Activated T-helper 1 cell treated with anti-CD3 and anti-CD28 coated beads, Interleukin-12 subunit alpha, Interleukin-12 subunit beta, Interleukin-2, Interleukin-4 antibody, amounts not matched to agents 30 ng/mL and 10 ng/mL and 1 ng/mL, durations not matched to agents 14 hours and 24 hours and 36 hours (primary cell): ENCODE data around the gene NOA1. TPM values are rescaled to one million over a fixed set of nuclear protein-coding genes. Genes with fewer than 3 reads are reported as not detected.

ENCODE experiments used
- DNase-seq: peaks from one replicate; pipeline ENCODE4 v3.0.0; 2021; ENCODE audit warnings: low spot score
- H3K27ac Mint-ChIP-seq: one replicate; pipeline ENCODE4 v1.8.0; 2021; ENCODE audit warnings: mild to moderate bottlenecking, mixed read lengths
- H3K27me3 Mint-ChIP-seq: one replicate; pipeline ENCODE4 v1.8.0; 2022; ENCODE audit warnings: mild to moderate bottlenecking, moderate library complexity, mixed read lengths; ENCODE audit not compliant: insufficient read depth
- H3K36me3 Mint-ChIP-seq: one replicate; pipeline ENCODE4 v1.8.0; 2021; ENCODE audit warnings: low read depth, mixed read lengths
- H3K4me1 Mint-ChIP-seq: one replicate; pipeline ENCODE4 v1.8.0; 2021; ENCODE audit warnings: low read depth, mixed read lengths
- H3K4me3 Mint-ChIP-seq: one replicate; pipeline ENCODE4 v1.8.0; 2021; ENCODE audit warnings: mild to moderate bottlenecking, moderate library complexity, mixed read lengths
- H3K9me3 Mint-ChIP-seq: one replicate; pipeline ENCODE4 v1.8.0; 2021; ENCODE audit warnings: mixed read lengths
- intact Hi-C: fragments of 100-400 bp; cut with micrococcal nuclease; formaldehyde crosslinking; loops from one replicate; pipeline ENCODE4 v1.15.1; 2024
- total RNA-seq: library from RNA; stranded (reverse); gene quantifications from 2 replicates; pipeline ENCODE4 v1.2.3, GENCODE V29; 2022

NOA1 gene
- total RNA-seq = 17.7 and 18.3 TPM in 2 replicates

DNA sequence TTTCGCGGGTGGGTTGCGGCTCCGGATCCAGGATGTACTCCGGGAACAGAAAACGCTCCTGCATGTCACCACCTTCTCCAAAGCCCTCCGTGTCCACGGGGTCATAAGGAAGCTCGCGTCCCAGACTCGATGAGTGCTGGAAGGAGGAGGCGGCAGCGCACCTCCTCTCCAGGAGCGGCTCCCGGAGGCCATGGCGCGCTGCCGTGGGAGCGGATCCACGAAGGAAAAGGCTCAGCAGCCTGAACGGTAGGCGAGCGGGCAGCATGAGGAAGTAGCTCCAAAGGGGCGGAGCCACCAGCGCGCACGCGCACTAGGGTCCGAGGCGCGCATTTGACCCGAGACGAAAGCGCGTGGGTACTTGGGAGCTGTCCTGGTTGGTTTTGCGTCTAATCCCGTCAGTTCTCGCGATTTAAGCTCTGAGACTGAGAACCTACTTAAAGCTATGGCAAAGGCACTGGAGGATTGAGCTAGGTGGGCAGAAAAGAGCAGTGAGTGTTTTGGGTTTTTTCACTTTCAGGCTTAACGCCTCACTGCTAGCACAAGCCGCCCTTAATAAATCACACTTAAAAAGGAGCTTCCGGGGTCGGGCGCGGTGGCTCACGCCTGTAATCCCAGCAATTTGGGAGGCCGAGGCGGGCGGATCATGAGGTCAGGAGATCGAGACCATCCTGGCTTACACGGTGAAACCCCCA, at the start of gene NOA1:
Gene NOA1, minus strand, starts transcription at position 286 of the 692 bp plus-strand sequence. Its CDS starts 21 bp downstream, at position 265.
- Mint-ChIP-seq H3K4me3 (peak within 1 kb of the TSS; percentile 100), H3K27me3 (no peaks in the 10 kb centered on the region), H3K4me1 (peaks cover 51% of the 10 kb centered on the region), H3K27ac (peak within 1 kb of the TSS; percentile 100), H3K36me3 (peaks cover 44% of the 10 kb centered on the region), H3K9me3 (peaks cover 11% of the 10 kb centered on the region)
- DNase-seq = peak; percentile 98
- intact Hi-C loops = loop anchor here (1.0 to 5.0 kb wide), 10 partner anchors 68 to 1580 kb away; partner anchors contain the start of genes CEP135, CLOCK, EXOC1 and PAICS

DNA sequence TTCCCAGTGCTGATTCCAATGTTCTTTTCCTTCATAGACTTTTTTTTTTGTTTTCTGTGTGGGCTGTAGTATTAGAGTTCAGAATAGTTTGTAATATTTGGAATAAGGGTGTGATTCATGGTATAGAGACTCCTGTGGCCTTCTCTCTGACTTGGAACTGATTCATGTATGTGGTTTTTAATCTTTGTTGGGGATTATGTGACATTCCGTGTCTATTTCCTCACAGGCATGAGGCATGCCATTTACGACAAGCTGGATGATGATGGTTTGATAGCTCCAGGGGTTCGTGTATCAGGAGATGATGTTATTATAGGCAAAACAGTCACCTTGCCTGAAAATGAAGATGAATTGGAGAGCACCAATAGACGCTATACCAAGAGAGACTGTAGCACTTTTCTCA, 45.7 kb upstream of the NOA1 start:
- H3K4me3 Mint-ChIP-seq = no peak overlapping the region
- intact Hi-C loops = no loop called here
- peaks cover 61% of the 10 kb centered on the region for H3K36me3 Mint-ChIP-seq
- H3K9me3 Mint-ChIP-seq = no peaks in the 10 kb centered on the region
- H3K27me3 Mint-ChIP-seq = no peaks in the 10 kb centered on the region
- H3K27ac Mint-ChIP-seq = no peak overlapping the region
- DNase-seq = no peak
- H3K4me1 Mint-ChIP-seq = no peaks in the 10 kb centered on the region

DNA sequence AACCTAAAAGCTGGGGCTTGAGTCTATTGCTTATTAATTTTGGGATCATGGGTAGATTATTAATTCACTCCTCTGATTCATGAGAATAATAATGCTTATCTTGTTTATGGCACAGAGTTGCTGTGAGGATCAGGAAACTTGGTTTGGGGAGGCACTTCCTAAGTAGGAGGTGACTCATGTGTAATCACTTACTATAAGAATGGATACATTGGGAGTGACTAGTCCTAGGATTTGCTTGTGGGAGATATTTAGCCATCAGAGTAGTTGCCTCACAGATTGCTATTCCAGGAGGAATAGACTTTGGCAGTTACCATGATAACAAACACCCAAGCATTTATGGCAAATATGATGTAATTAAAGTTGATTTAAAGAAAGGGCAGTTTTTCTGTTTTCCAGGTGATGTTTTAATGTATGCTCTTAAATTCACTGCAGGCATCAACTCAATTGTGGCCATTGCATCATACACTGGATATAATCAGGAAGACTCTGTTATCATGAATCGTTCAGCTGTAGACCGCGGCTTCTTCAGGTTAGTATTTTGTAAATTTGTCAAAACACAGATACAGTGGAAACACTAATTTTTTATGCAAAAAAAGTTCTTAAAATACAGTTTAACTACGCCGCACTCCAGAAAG, 43.2 kb upstream of the NOA1 start:
- Mint-ChIP-seq H3K4me1 (no peaks in the 10 kb centered on the region), H3K36me3 (peaks cover 64% of the 10 kb centered on the region), H3K27ac (no peak overlapping the region), H3K4me3 (no peak overlapping the region), H3K9me3 (no peaks in the 10 kb centered on the region), H3K27me3 (no peaks in the 10 kb centered on the region)
- no peak for DNase-seq
- intact Hi-C loops = no loop called here

DNA sequence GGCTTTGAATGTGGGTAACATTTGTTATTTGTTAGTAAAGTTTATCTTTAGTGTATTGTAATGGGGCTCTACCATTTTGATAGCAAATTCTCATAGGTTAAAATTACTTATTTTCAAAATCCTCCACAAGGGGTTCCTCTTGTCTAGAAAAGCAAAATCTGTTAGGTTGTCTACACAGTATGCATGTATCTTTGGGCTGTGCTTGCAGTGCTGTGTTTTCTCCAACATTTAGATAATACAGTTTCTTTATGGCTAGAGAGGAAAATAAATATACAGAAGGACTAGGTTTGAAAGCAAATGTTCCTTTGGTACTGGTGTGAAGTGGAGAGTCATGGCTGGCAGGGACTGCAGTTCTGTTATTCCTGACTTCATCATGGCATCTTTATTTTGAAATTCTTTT, 41.6 kb upstream of the NOA1 start:
- H3K36me3 Mint-ChIP-seq = peaks cover 58% of the 10 kb centered on the region
- no peaks in the 10 kb centered on the region for H3K4me1 Mint-ChIP-seq
- H3K4me3 Mint-ChIP-seq = no peak overlapping the region
- H3K9me3 Mint-ChIP-seq = no peaks in the 10 kb centered on the region
- intact Hi-C loops = no loop called here
- no peaks in the 10 kb centered on the region for H3K27me3 Mint-ChIP-seq
- no peak overlapping the region for H3K27ac Mint-ChIP-seq
- no peak for DNase-seq

DNA sequence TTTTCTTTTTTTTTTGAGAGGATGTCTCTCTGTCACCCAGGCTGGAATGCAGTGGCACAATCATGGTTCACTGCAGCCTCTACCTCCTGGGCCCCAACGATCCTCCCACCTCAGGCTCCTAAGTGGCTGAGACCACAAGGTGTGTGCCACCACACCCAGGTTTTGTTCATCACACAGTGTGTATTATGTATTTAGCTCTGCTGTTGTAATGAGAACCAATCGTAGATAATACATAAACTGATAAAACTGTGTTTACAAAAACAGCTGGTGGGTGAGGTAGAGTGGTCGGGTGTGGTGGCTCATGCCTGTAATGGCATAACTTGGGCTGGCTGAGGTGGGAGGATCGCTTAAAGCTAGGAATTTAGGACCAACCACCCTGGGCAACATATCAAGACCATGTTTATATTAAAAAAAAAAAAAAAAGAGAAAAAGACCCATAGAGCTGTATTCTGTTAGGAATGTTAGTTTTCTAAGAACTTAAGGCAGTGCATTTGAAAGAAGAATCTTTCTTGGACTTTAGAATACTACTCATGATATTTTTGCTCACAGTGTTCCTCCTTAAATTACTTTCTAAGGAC, 36.2 kb upstream of the NOA1 start:
- Mint-ChIP-seq H3K36me3 (peaks cover 43% of the 10 kb centered on the region), H3K27me3 (no peaks in the 10 kb centered on the region), H3K4me1 (peaks cover 7% of the 10 kb centered on the region), H3K27ac (no peak overlapping the region), H3K4me3 (no peak overlapping the region), H3K9me3 (no peaks in the 10 kb centered on the region)
- intact Hi-C loops = no loop called here
- DNase-seq = no peak

DNA sequence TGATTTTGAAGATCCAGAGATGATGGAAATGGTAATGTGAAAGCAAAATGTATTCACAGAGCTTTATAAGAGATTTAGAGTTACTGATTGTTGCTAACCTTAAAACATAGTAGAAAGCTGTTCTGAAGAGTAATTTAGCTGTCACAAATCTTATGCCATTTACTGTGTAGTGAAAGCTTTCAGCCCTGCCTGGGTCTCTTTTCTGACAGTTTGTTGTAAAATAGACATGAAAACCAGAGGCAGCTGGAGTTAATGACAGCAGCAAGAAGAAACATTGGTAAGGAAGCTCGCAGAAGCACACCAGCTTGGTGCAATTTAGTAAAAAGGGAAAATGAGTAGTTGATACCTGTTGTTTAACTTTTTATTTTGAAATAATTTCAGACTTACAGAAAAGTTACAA, 22.3 kb upstream of the NOA1 start:
- H3K4me3 Mint-ChIP-seq = no peak overlapping the region
- H3K27me3 Mint-ChIP-seq = no peaks in the 10 kb centered on the region
- intact Hi-C loops = loop anchor here (10.0 kb wide), 1 partner anchor 1575 kb away; no protein-coding TSS in a partner anchor
- no peaks in the 10 kb centered on the region for H3K9me3 Mint-ChIP-seq
- H3K36me3 Mint-ChIP-seq = peaks cover 44% of the 10 kb centered on the region
- no peak overlapping the region for H3K27ac Mint-ChIP-seq
- peaks cover 5% of the 10 kb centered on the region for H3K4me1 Mint-ChIP-seq
- DNase-seq = no peak

DNA sequence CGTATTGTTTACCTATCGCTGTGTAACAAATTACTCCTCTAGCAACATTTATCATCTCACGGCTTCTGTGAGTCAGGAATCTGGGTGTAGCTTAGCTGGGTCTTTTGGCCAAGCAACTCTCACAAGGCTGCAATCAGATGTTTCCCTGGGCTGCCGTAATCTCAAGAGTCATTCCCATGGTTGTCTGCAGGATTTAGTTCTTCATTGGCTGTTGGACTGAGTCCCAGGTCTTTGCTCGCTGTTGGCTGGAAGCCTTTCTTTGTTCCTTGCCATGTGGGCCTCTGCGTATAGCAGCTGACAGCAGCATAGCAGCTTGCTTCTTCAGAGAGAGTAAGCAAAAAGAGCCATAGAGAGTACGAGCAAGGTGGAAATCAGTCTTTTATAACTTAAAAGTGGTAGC, 18.1 kb upstream of the NOA1 start:
- Mint-ChIP-seq H3K27ac (no peak overlapping the region), H3K36me3 (peaks cover 55% of the 10 kb centered on the region), H3K4me3 (no peak overlapping the region), H3K27me3 (no peaks in the 10 kb centered on the region), H3K9me3 (no peaks in the 10 kb centered on the region), H3K4me1 (peaks cover 29% of the 10 kb centered on the region)
- intact Hi-C loops = no loop called here
- no peak for DNase-seq

DNA sequence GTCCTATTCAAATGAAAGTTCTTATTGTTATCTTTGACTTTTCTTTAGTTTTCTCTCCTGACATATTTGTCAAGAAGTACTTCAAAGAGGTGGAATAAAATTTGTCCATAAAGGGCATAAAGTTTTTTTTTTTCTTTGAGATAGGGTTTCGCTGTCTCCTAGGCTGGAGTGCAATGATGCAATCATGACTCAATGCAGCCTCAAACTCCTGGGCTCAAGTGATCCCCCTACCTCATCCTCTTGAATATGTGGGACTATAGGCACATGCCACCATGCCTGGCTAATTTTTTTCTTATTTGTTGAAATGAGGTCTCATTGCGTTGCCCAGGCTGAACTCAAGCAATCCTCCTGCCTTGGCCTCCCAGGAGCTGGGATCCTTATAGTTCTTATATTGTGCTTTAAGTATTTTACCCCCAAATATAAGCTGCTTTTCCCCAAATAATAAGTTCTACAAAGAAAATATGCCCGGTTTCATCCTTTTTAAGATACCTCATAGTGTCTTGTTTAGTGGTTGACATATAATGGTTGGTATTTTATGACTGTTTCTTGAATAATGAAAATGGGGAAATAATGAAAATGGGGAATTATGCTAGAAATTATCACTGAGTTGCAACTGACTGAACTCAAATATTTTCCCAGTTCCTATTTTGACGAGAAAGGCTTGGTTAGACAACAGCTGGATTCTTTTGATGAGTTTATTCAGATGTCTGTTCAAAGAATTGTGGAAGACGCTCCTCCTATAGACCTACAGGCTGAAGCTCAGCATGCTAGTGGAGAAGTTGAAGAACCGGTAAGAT, 12.9 kb upstream of the NOA1 start:
- no peak overlapping the region for H3K27ac Mint-ChIP-seq
- intact Hi-C loops = no loop called here
- no peaks in the 10 kb centered on the region for H3K9me3 Mint-ChIP-seq
- peaks cover 42% of the 10 kb centered on the region for H3K4me1 Mint-ChIP-seq
- no peaks in the 10 kb centered on the region for H3K27me3 Mint-ChIP-seq
- DNase-seq = no peak
- H3K4me3 Mint-ChIP-seq = no peak overlapping the region
- H3K36me3 Mint-ChIP-seq = peaks cover 60% of the 10 kb centered on the region

DNA sequence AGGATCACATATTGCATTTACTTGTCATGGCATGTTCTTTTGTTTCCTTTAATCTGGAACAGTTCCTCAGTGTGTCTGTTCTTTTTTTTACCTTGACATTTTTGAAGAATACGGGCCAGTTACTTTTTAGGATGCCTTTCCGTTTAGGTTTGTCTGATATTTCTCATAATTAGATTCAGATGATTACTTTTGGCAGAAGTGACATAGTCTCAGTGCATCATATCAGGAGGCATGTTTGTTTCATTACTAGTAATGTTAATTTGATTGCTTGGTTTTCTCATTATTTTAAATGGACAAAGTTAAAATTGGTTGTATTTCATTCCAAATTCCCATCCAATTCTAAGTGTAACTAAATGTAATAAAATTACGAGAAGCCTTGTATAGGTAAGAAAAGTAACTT, 9.5 kb upstream of the NOA1 start:
- intact Hi-C loops = no loop called here
- peaks cover 55% of the 10 kb centered on the region for H3K4me1 Mint-ChIP-seq
- H3K4me3 Mint-ChIP-seq = no peak overlapping the region
- no peaks in the 10 kb centered on the region for H3K9me3 Mint-ChIP-seq
- H3K36me3 Mint-ChIP-seq = peaks cover 56% of the 10 kb centered on the region
- H3K27me3 Mint-ChIP-seq = no peaks in the 10 kb centered on the region
- no peak overlapping the region for H3K27ac Mint-ChIP-seq
- DNase-seq = no peak

DNA sequence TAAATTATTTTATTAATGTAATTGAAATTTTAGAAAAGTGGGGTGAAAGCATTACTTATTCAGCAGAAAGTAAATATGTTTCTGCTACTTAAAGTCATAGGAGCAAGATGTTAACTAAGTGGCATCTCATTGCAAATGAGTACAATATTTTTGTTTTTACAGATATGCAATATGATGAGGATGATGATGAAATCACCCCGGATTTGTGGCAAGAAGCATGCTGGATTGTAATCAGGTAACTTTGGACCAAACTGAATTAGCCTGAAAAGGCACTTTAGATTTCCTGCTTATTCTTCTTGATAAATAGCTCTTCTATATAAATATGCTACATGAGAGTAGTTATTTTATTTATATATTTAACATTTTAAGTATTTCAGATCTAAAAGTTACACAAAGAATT, 8.8 kb upstream of the NOA1 start:
- intact Hi-C loops = no loop called here
- peaks cover 55% of the 10 kb centered on the region for H3K36me3 Mint-ChIP-seq
- no peaks in the 10 kb centered on the region for H3K9me3 Mint-ChIP-seq
- no peak overlapping the region for H3K27ac Mint-ChIP-seq
- no peaks in the 10 kb centered on the region for H3K27me3 Mint-ChIP-seq
- H3K4me3 Mint-ChIP-seq = no peak overlapping the region
- no peak for DNase-seq
- peaks cover 55% of the 10 kb centered on the region for H3K4me1 Mint-ChIP-seq

DNA sequence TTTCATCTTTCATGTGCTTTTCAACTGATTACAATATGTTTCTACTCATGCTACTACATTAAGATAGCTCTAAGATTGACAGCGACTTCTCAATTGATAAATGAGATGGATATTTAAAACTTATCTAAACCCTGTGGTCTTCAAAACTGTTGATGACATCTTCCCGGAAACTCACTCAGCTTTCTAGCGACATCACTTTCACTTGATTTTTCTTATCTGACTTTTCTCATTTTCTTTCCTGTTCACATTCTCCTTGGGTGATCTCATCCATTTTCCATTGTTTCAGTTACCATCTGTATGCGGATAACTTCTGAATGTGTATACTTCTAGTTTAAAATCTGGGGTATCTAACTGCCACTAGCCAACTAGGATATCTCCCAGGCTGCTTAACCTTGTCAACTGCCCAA, 4.4 kb upstream of the NOA1 start:
- H3K4me1 Mint-ChIP-seq = peaks cover 48% of the 10 kb centered on the region

DNA sequence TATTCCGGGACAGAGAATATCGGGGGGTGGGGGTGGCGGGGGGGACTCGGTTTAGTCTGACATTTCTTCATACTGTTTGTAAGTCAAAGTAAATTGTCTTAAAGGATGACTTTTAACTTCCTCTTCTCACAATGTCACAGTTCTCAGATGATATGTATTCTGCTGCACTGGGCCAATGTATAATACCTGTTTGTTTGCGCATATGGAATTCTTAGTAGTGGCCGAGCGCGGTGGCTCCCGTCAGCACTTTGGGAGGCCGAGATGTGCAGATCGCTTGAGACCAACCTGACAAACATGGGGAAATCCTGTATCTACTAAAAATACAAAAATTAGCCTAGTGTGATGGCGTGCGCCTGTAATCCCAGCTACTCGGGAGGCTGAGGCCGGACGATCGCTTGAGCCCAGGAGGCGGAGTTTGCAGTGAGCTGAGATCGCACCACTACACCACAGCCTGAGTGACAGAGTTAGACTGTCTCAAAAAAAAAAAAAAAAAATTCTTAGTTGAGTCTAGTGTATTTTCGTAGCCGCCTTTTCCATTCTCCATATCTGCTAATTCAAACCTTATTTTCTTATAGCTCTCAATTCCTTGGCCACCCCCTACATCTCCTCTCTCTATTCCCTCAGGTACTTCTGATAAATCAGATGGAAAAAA, 2.1 kb upstream of the NOA1 start:
- DNase-seq = peak; percentile 42
- no peaks in the 10 kb centered on the region for H3K27me3 Mint-ChIP-seq
- H3K27ac Mint-ChIP-seq = peak overlapping the region; percentile 100
- H3K9me3 Mint-ChIP-seq = no peaks in the 10 kb centered on the region
- H3K36me3 Mint-ChIP-seq = peaks cover 36% of the 10 kb centered on the region
- peak overlapping the region; percentile 100 for H3K4me3 Mint-ChIP-seq
- peaks cover 48% of the 10 kb centered on the region for H3K4me1 Mint-ChIP-seq
- intact Hi-C loops = loop anchor here (1.0 to 5.0 kb wide), 5 partner anchors 177 to 1582 kb away; partner anchors contain the start of genes AASDH, CLOCK and TMEM165

More for the DNA sequence above, 4.4 kb upstream of the NOA1 start:
- peak overlapping the region; percentile 26 for H3K27ac Mint-ChIP-seq
- peak overlapping the region; percentile 100 for H3K4me3 Mint-ChIP-seq
- no peaks in the 10 kb centered on the region for H3K27me3 Mint-ChIP-seq
- DNase-seq = no peak
- H3K36me3 Mint-ChIP-seq = peaks cover 39% of the 10 kb centered on the region
- H3K9me3 Mint-ChIP-seq = no peaks in the 10 kb centered on the region
- intact Hi-C loops = no loop called here
